Hematopoietic multipotent progenitor cell treated with erythropoietin and hydrocortisone succinate and interleukin-3 and kit ligand, for 17 days (in vitro differentiated cells): ENCODE measurements around the gene FLYWCH2.
"Not testable (repeated sequence)": the region's sequence is repeated elsewhere in the genome, so short reads cannot be mapped to it uniquely, and the experiment has no call there.

Experiments used
- DNase-seq: peaks from one replicate; pipeline ENCODE4 v3.0.0-alpha.2; 2015; ENCODE audit warnings: low spot score

The FLYWCH2 gene

DNA sequence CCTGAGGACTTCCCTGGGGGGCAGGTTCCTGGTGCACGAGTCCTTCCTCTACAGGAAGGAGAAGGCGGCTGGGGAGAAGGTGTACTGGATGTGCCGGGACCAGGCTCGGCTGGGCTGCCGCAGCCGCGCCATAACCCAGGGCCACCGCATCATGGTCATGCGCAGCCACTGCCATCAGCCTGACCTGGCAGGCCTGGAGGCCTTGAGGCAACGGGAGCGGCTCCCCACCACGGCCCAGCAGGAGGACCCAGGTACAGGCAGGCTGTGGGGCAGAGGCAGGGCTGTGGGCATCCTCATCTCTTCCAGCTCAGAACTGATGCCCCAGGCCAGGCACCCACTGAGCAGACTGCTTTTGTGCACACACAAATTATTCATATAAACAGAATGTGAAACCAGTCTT lies 55.2 kb downstream of the FLYWCH2 start:
- no peak for DNase-seq

DNA sequence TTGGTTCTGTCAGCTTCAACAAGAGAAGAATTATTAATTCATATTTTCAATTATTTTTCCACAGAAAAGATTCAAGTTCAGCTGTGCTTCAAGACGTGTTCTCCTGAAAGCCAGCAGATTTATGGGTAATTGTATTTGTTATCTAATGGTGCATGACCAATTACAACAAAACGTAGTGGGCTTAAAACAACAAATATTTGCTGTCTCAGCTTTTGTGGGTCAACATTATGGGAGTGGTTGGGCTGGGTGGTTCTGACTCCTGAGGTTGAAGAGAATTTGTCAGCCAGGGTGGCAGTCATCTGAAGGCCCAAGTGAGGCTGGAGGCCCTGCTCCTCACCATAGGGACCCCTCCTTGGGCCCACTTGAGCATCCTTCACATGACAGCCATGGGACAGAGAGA lies 57.0 kb downstream of the FLYWCH2 start:
- no peak for DNase-seq

DNA sequence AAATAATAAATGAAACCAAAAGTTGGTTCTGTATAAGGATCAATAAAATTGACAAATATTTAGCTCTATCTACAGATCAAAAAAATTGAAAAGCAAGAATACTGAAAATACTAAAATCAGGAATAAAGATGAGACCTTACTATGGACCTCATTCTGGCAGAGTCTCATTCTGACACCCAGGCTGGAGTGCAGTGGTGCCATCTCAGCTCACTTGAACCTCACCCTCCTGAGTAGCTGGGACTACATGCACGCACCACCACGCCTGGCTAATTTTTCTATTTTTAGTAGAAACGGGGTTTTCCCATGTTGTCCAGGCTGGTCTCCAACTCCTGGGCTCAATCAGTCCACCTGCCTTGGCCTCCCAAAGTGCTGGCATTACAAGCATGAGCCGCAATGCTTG lies 59.0 kb downstream of the FLYWCH2 start:
- no peak for DNase-seq

DNA sequence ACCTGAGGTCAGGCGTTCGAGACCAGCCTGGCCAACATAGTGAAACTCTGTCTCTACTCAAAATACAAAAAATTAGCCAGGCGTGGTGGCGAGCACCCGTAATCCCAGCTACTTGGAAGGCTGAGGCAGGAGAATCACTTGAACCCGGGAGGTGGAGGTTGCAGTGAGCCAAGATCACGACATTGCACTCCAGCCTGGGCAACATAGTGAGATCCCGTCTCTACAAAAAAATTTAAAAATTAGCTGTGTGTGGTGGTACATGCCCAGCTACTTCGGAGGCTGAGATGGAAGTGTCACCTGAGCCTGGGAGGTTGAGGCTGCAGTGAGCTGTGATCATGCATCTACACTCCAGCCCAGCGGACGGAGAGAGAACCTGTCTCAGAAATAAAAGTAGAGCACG lies 60.7 kb downstream of the FLYWCH2 start:
- DNase-seq = not testable (repeated sequence)

DNA sequence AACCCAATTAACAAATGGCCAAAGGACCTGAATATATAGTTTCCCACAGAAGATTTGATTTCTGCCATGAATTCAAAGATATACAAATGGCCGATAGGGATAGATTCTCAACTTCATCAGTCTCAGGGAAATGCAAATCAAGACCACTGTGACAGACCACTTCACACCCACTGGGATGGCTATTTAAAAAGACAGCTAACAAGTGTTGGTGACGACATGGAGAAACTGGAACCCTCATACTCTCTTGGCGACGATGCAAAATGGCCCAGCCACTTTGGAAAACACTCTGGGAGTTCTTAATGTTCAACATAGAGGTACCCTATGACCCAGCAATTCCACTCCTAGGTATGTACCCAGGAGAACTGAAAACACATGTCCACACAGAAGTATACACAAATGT lies 63.6 kb downstream of the FLYWCH2 start:
- no peak for DNase-seq
